Upper lobe of left lung (tissue), 4 donors: ENCODE data around the gene ALDH16A1.

Experiments
- CTCF ChIP-seq, 6 experiments: fragments of 450-650 bp in 4 of 6; fragments of 200-600 bp in 2 of 6; sonication (generic) in 2 of 6; IDR thresholded peaks; one replicate each; pipeline ENCODE4 v1.5.1; 2016 to 2019; ENCODE audit warnings: antibody characterized with exemption in 6 of 6
- POLR2A ChIP-seq, 4 donors: fragments of 450-650 bp; IDR thresholded peaks; one replicate each; pipeline ENCODE4 v1.5.1; 2016 to 2017; ENCODE audit warnings: antibody characterized with exemption in 4 of 4, mild to moderate bottlenecking in 2 of 4

DNA sequence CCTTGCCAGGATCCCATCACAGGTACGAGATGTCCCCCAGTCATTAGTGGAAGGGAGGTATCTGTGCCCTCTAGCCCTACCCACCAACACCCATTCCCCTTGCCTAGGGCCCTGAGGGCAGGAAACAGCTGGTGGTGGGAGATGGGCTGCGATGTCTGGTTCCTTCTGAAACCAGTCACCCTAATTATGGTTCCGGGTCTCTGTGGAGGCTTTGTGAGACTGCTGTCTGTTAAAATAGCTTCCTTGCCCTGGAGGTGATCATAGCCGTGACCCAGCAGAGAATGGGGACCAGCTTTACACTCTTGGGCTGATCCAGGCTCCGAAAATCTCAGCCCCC lies 5.5 kb downstream of the ALDH16A1 start:
- TF ChIP-seq CTCF (IDR thresholded peaks at IDR 0.05) (no peak), POLR2A (IDR thresholded peaks at IDR 0.05) (no peak)
